Measurements from ENCODE around the gene NIBAN1. TPM values are rescaled to one million over a fixed set of nuclear protein-coding genes. Genes with fewer than 3 reads are reported as not detected.
"Not testable (repeated sequence)": the region's sequence is repeated elsewhere in the genome, so short reads cannot be mapped to it uniquely, and the experiment has no call there.

The NIBAN1 gene
- total RNA-seq, 4 donors from 2014 or later = 17.7 to 26.4 (median 22.1) TPM

GRCh38 chr1:184958554-184959353 is 15.6 kb downstream of the NIBAN1 start:
- no peak overlapping the region for H3K4me3 ChIP-seq
- no peaks in the 10 kb centered on the region for H3K36me3 ChIP-seq
- DNase-seq (ENCODE audit: low spot score in 2 of 2) = no peak
- H3K27me3 ChIP-seq = no peaks in the 10 kb centered on the region
- no peak for TF ChIP-seq POLR2A (IDR thresholded peaks at IDR 0.05)
- no peak for TF ChIP-seq CTCF (IDR thresholded peaks at IDR 0.05)
- no peak for TF ChIP-seq EP300 (IDR thresholded peaks at IDR 0.05)
- peaks cover 0 to 32% (median 0%) of the 10 kb centered on the region in 4 donors for H3K4me1 ChIP-seq
- peak overlapping the region in 2 of 4 donors; percentile 44 to 50 for H3K27ac ChIP-seq
- no peaks in the 10 kb centered on the region for H3K9me3 ChIP-seq
- 44% methylated on average over 4 of the region's 4 CpGs for WGBS, 2 donors

GRCh38 chr1:184957901-184958300 is 16.4 kb downstream of the NIBAN1 start:
- not testable (repeated sequence) for H3K27me3 ChIP-seq; DNase-seq (ENCODE audit: low spot score in 2 of 2); H3K4me3 ChIP-seq; H3K36me3 ChIP-seq; H3K9me3 ChIP-seq; H3K27ac ChIP-seq
- WGBS, 2 donors = 85 to 90% methylated on average over 2 of the region's 2 CpGs
- H3K4me1 ChIP-seq = peaks cover 0 to 32% (median 0%) of the 10 kb centered on the region in 4 donors

GRCh38 chr1:184956999-184957700 is 17.2 kb downstream of the NIBAN1 start:
- WGBS, 2 donors = 95 to 98% methylated on average over 4 of the region's 4 CpGs
- H3K36me3 ChIP-seq = no peaks in the 10 kb centered on the region
- no peak for DNase-seq (ENCODE audit: low spot score in 2 of 2)
- H3K27ac ChIP-seq = no peak overlapping the region
- no peak overlapping the region for H3K4me3 ChIP-seq
- no peaks in the 10 kb centered on the region for H3K27me3 ChIP-seq
- H3K9me3 ChIP-seq = no peaks in the 10 kb centered on the region
- peaks cover 0 to 32% (median 0%) of the 10 kb centered on the region in 4 donors for H3K4me1 ChIP-seq
- no peak for TF ChIP-seq POLR2A (IDR thresholded peaks at IDR 0.05)
- TF ChIP-seq EP300 (IDR thresholded peaks at IDR 0.05) = no peak
- TF ChIP-seq CTCF (IDR thresholded peaks at IDR 0.05) = no peak

- peaks cover 0 to 22% (median 0%) of the 10 kb centered on the region in 4 donors for H3K4me1 ChIP-seq
- no peak for TF ChIP-seq CTCF (IDR thresholded peaks at IDR 0.05)
- TF ChIP-seq EP300 (IDR thresholded peaks at IDR 0.05) = no peak
- TF ChIP-seq POLR2A (IDR thresholded peaks at IDR 0.05) = no peak
These were observed 19.9 kb downstream of the NIBAN1 start for GRCh38 chr1:184954232-184954995.

GRCh38 chr1:184953600-184954219 is 20.6 kb downstream of the NIBAN1 start:
- Histone ChIP-seq H3K27me3 (no peaks in the 10 kb centered on the region), H3K27ac (no peak overlapping the region), H3K9me3 (no peaks in the 10 kb centered on the region), H3K4me3 (no peak overlapping the region), H3K36me3 (no peaks in the 10 kb centered on the region), H3K4me1 (peaks cover 0 to 15% (median 0%) of the 10 kb centered on the region in 4 donors)
- TF ChIP-seq POLR2A (IDR thresholded peaks at IDR 0.05) (no peak), EP300 (IDR thresholded peaks at IDR 0.05) (no peak), CTCF (IDR thresholded peaks at IDR 0.05) (no peak)
- WGBS, 2 donors = 72 to 74% methylated on average over 6 of the region's 6 CpGs
- DNase-seq (ENCODE audit: low spot score in 2 of 2) = no peak

More at GRCh38 chr1:184954232-184954995, 19.9 kb downstream of the NIBAN1 start:
- DNase-seq (ENCODE audit: low spot score in 2 of 2) = no peak
- WGBS, 2 donors = 59 to 63% methylated on average over 4 of the region's 4 CpGs
- Histone ChIP-seq H3K27ac (no peak overlapping the region), H3K36me3 (no peaks in the 10 kb centered on the region), H3K9me3 (no peaks in the 10 kb centered on the region), H3K4me3 (no peak overlapping the region), H3K27me3 (no peaks in the 10 kb centered on the region)
